ENCODE data around the gene NEK9.
"Not testable (repeated sequence)": the region's sequence is repeated elsewhere in the genome, so short reads cannot be mapped to it uniquely, and the experiment has no call there.

Gene NEK9

GRCh38 chr14:75127903-75128595 lies 1.2 kb upstream of the NEK9 start:
- TF ChIP-seq CTCF (IDR thresholded peaks at IDR 0.05; ENCODE audit: low read depth, low read length), result no peak
- H3K4me3 ChIP-seq (replicated peaks in 1 of 2; ENCODE audit: low read depth in 2 of 2, low read length in 2 of 2), result peak overlapping the region in 1 of 2 donors; percentile 73
- DNase-seq (ENCODE audit: low read depth in 2 of 2), result no peak

- not testable (repeated sequence) for DNase-seq (ENCODE audit: low read depth in 2 of 2)
- peak overlapping the region; percentile 47 to 73 for H3K4me3 ChIP-seq (replicated peaks in 1 of 2; ENCODE audit: low read depth in 2 of 2, low read length in 2 of 2)
Observed at GRCh38 chr14:75127474-75127820, 599 bp upstream of the NEK9 start.

DNA sequence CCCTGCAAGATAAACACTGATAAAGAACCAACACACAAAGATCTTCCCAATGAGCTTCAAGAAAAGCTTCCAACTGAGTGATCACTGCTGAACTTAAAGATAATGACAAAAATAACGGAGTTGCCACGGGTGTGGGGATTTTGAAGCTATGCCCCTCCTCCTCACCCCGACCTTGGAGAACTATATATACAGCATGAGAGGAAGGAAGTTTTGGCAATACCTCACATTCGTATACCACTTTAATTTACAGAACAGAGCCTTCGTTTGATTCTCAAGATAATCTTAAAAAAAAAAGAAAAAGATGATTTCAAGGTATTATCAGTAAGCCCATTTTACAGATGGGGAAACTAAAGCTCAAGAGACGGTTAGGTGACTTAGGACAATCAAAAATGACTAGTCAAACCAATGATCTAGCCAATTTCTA lies 715 bp downstream of the NEK9 start:
- peak in 1 of 2 donors; percentile 21 for DNase-seq (ENCODE audit: low read depth in 2 of 2)
- H3K4me3 ChIP-seq (replicated peaks in 1 of 2; ENCODE audit: low read depth in 2 of 2, low read length in 2 of 2), result peak overlapping the region; percentile 47 to 73
- no peak for TF ChIP-seq CTCF (IDR thresholded peaks at IDR 0.05; ENCODE audit: low read depth, low read length)

DNA sequence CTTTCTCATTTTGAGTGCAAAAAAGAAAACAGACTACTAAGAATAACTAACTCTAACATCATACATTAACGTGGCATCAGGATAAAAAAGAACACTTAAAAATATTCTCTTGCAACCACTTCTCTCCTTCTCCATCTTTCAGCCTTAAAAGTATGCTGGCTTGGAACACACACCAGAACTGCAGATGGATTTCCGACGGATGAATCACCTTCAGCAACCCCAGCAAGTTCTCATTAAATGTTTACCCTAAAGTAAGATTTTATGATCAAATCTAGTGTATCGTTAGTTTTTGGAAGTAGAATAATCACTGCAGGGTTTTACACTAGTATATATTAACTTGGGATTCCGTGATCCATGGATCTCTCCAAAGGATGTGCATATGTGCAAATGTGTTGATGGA lies 1.2 kb downstream of the NEK9 start:
- no peak for TF ChIP-seq CTCF (IDR thresholded peaks at IDR 0.05; ENCODE audit: low read depth, low read length)
- peak; percentile 70 to 88 for DNase-seq (ENCODE audit: low read depth in 2 of 2)
- H3K4me3 ChIP-seq (replicated peaks in 1 of 2; ENCODE audit: low read depth in 2 of 2, low read length in 2 of 2), result peak overlapping the region; percentile 47 to 73

- DNase-seq (ENCODE audit: low read depth in 2 of 2), result peak; percentile 84 to 94
- no peak overlapping the region for H3K4me3 ChIP-seq (replicated peaks in 1 of 2; ENCODE audit: low read depth in 2 of 2, low read length in 2 of 2)
- no peak for TF ChIP-seq CTCF (IDR thresholded peaks at IDR 0.05; ENCODE audit: low read depth, low read length)
Observed at GRCh38 chr14:75123991-75124390, 2.9 kb downstream of the NEK9 start.

DNA sequence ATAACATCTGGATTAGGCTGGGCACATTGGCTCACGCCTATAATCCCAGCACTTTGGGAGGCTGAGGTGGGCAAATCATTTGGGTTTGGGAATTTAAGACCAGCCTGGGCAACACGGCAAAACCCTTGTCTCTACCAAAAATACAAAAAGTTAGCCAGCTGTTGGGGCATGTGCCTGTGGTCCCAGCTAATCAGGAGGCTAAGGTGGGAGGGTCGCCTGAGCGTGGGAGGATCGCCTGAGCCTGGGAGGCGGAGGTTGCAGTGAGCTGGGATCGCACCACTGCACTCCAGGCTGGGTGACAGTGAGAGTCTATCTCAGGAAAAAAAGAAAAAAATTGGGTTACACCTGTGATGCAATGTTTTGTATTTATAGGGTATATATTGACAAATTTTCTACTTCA lies 5.3 kb downstream of the NEK9 start:
- no peak overlapping the region for H3K4me3 ChIP-seq (replicated peaks in 1 of 2; ENCODE audit: low read depth in 2 of 2, low read length in 2 of 2)
- TF ChIP-seq CTCF (IDR thresholded peaks at IDR 0.05; ENCODE audit: low read depth, low read length), result no peak

DNA sequence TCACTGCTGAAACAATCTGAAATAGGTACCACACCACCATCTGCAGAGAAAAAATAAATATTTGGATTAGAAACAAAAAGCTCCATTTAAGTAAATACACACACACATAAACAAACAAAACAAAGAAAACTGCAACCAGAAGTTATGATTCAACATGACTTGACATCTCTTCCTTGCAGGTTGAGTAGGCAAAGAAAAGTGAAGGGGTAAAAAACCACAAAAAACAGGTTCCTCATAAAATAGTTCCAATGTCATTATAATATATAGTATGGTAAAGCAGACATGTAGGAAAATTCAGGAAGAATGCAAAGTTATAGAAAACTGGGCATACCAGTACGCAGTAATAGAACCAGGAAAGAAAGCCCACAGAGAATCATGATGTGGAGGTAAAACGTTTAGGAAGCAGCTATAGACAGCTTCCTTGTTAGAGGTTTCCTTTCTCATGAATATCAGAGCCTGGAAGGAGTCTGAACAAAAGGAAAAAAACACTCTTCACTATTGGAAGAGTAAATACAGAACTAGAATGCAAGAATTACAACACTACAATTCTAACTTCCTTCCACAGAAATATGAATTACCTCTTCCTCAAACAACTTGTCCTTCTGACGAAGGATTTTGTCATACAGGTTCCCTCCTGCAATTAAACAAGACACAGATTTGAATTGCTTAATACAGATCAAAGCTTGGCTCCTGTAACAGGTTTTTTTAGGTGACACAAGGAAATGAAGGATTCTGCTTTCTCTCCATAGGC lies 6.1 kb downstream of the NEK9 start:
- H3K4me3 ChIP-seq (replicated peaks in 1 of 2; ENCODE audit: low read depth in 2 of 2, low read length in 2 of 2), result no peak overlapping the region
- no peak for DNase-seq (ENCODE audit: low read depth in 2 of 2)
- TF ChIP-seq CTCF (IDR thresholded peaks at IDR 0.05; ENCODE audit: low read depth, low read length), result no peak

More for the DNA sequence above, 5.3 kb downstream of the NEK9 start:
- DNase-seq (ENCODE audit: low read depth in 2 of 2), result no peak
